CD14-positive monocyte (primary cell): Measurements from ENCODE around the gene SLC22A5. TPM values are rescaled to one million over a fixed set of nuclear protein-coding genes. Genes with fewer than 3 reads are reported as not detected.

Experiments
- DNase-seq, 3 donors: peaks; one replicate each; pipeline ENCODE4 v3.0.0-alpha.2; 2011 to 2022
- H2AFZ ChIP-seq: 2 replicates; pipeline ENCODE4 v1.6.0; 2012; ENCODE audit warnings: mild to moderate bottlenecking, low read depth, low read length, inconsistent platforms; ENCODE audit not compliant: insufficient read depth, poor library complexity, severe bottlenecking
- H3K27ac ChIP-seq, 2 donors: 1 replicate in 1 of 2; 2 replicates in 1 of 2; pipeline ENCODE4 v1.5.1; 2012 to 2013; ENCODE audit warnings: low read length in 2 of 2, control low read depth in 1 of 2, inconsistent platforms in 1 of 2, low read depth in 1 of 2, mild to moderate bottlenecking in 1 of 2
- H3K27me3 ChIP-seq, 2 donors: one replicate each; pipeline versions ENCODE4 v1.6.0 to v1.6.1; 2011 to 2013; ENCODE audit warnings: low read length in 2 of 2; ENCODE audit not compliant: control insufficient read depth in 2 of 2, insufficient read depth in 2 of 2
- H3K36me3 ChIP-seq, 2 donors: replicated peaks in 1 of 2; 1 replicate in 1 of 2; 2 replicates in 1 of 2; pipeline versions ENCODE4 v1.5.1 to v1.6.1; 2012 to 2013; ENCODE audit warnings: low read length in 2 of 2, control low read depth in 1 of 2, inconsistent platforms in 1 of 2, mild to moderate bottlenecking in 1 of 2; ENCODE audit not compliant: insufficient read depth in 2 of 2, control insufficient read depth in 1 of 2
- H3K4me1 ChIP-seq, 2 donors: 1 replicate in 1 of 2; 2 replicates in 1 of 2; pipeline versions ENCODE4 v1.5.1 to v1.6.1; 2012 to 2013; ENCODE audit warnings: low read length in 2 of 2, control low read depth in 1 of 2, inconsistent platforms in 1 of 2, mild to moderate bottlenecking in 1 of 2, moderate library complexity in 1 of 2; ENCODE audit not compliant: insufficient read depth in 2 of 2, control insufficient read depth in 1 of 2
- H3K4me2 ChIP-seq: replicated peaks from 2 replicates; pipeline ENCODE3; 2012; ENCODE audit warnings: low read length, moderate library complexity, mild to moderate bottlenecking; ENCODE audit not compliant: poor library complexity, severe bottlenecking; ENCODE audit errors: extremely low read depth
- H3K4me3 ChIP-seq, 3 experiments: fragments of 200-600 bp in 1 of 3; sonication (generic) in 1 of 3; replicated peaks in 1 of 3; 1 replicate in 2 of 3; 2 replicates in 1 of 3; pipeline ENCODE4 v1.5.1; 2011 to 2013; ENCODE audit warnings: low read length in 3 of 3, mild to moderate bottlenecking in 3 of 3, control low read depth in 2 of 3, low read depth in 2 of 3, inconsistent platforms in 1 of 3, moderate library complexity in 1 of 3
- H3K79me2 ChIP-seq: 2 replicates; pipeline ENCODE4 v1.6.0; 2012; ENCODE audit warnings: mild to moderate bottlenecking, control low read depth, inconsistent platforms, low read length, moderate library complexity; ENCODE audit not compliant: insufficient read depth
- H3K9ac ChIP-seq: 2 replicates; pipeline ENCODE4 v1.6.0; 2017; ENCODE audit warnings: low read length, mild to moderate bottlenecking; ENCODE audit not compliant: insufficient read depth, poor library complexity, severe bottlenecking
- H3K9me3 ChIP-seq, 2 donors: replicated peaks in 1 of 2; 1 replicate in 1 of 2; 2 replicates in 1 of 2; pipeline versions ENCODE4 v1.5.1 to v1.6.1; 2012 to 2013; ENCODE audit warnings: low read length in 2 of 2, control low read depth in 1 of 2; ENCODE audit not compliant: control insufficient read depth in 1 of 2, insufficient read depth in 1 of 2
- H4K20me1 ChIP-seq: 2 replicates; pipeline ENCODE4 v1.6.0; 2012; ENCODE audit warnings: mild to moderate bottlenecking, low read length, control low read depth, moderate library complexity; ENCODE audit not compliant: insufficient read depth
- H3K27ac Mint-ChIP-seq, 7 donors: one replicate each; pipeline ENCODE4 v1.8.0; 2020; ENCODE audit warnings: mild to moderate bottlenecking in 7 of 7, mixed read lengths in 7 of 7, moderate library complexity in 6 of 7, inconsistent platforms in 2 of 7
- H3K27me3 Mint-ChIP-seq, 3 donors: one replicate each; pipeline ENCODE4 v1.8.0; 2021 to 2022; ENCODE audit warnings: low read depth in 3 of 3, mild to moderate bottlenecking in 3 of 3, mixed read lengths in 3 of 3, moderate library complexity in 3 of 3, inconsistent platforms in 1 of 3
- H3K36me3 Mint-ChIP-seq, 2 donors: one replicate each; pipeline ENCODE4 v1.8.0; 2020; ENCODE audit warnings: mixed read lengths in 2 of 2, inconsistent platforms in 1 of 2, mild to moderate bottlenecking in 1 of 2
- H3K4me1 Mint-ChIP-seq: one replicate; pipeline ENCODE4 v1.8.0; 2020; ENCODE audit warnings: mild to moderate bottlenecking, mixed read lengths
- H3K4me3 Mint-ChIP-seq, 2 donors: one replicate each; pipeline ENCODE4 v1.8.0; 2020; ENCODE audit warnings: mild to moderate bottlenecking in 2 of 2, mixed read lengths in 2 of 2, moderate library complexity in 1 of 2
- H3K9me3 Mint-ChIP-seq, 7 donors: one replicate each; pipeline ENCODE4 v1.8.0; 2020 to 2022; ENCODE audit warnings: mixed read lengths in 7 of 7, mild to moderate bottlenecking in 6 of 7, moderate library complexity in 6 of 7, inconsistent platforms in 2 of 7
- CTCF ChIP-seq: fragments of 200-600 bp; IDR thresholded peaks from one replicate; pipeline ENCODE4 v1.8.0; 2022; ENCODE audit warnings: antibody characterized with exemption, mild to moderate bottlenecking
- WGBS: methylation state at CpG from one replicate; pipeline ENCODE4 v1.1.5; 2013; ENCODE audit warnings: missing lambda C conversion rate; ENCODE audit not compliant: insufficient coverage; 5-methylcytosine and 5-hydroxymethylcytosine counted together
- intact Hi-C, 2 donors: fragments of 100-400 bp; cut with micrococcal nuclease; formaldehyde crosslinking; loops; one replicate each; pipeline versions ENCODE4 v1.15.0 to v1.15.1; 2023
- polyA plus RNA-seq, 3 donors: library from polyadenylated mRNA; depleted of rRNA in 1 of 3; unstranded in 2 of 3; stranded (reverse) in 1 of 3; fragments of 300-500 nt in 2 of 3; fragments of >200 nt in 1 of 3; fragmentation: Illumina TruSeq in 2 of 3; gene quantifications; 1 replicate in 2 of 3; 2 replicates in 1 of 3; pipeline ENCODE4 v1.2.3, GENCODE V29; 2012 to 2021

Gene SLC22A5
- polyA plus RNA-seq, 3 donors = 2.4 to 14.6 (median 3.5) TPM

- Histone ChIP-seq H3K4me1 (peaks cover 65 to 89% of the 10 kb centered on the region in 2 donors), H3K36me3 (no peaks in the 10 kb centered on the region), H3K79me2 (peaks cover 94% of the 10 kb centered on the region), H2AFZ (no peak overlapping the region), H3K27ac (peak overlapping the region in 1 of 2 donors; percentile 46), H3K4me3 (no peak overlapping the region), H4K20me1 (no peaks in the 10 kb centered on the region), H3K27me3 (no peaks in the 10 kb centered on the region), H3K9me3 (no peaks in the 10 kb centered on the region), H3K9ac (no peak overlapping the region), H3K4me2 (no peak overlapping the region)
- 67% methylated on average over 1 of the region's 6 CpGs for WGBS
- DNase-seq = no peak
- H3K9me3 Mint-ChIP-seq = peaks cover 0 to under 1% (median 0%) of the 10 kb centered on the region in 7 donors
- H3K36me3 Mint-ChIP-seq = peaks cover 43 to 44% of the 10 kb centered on the region in 2 donors
- peak overlapping the region in 5 of 7 donors; percentile 43 to 84 (median 63) for H3K27ac Mint-ChIP-seq
- intact Hi-C loops = loop anchor here (2.0 to 5.0 kb wide), 2 partner anchors 14 to 71 kb away; no protein-coding TSS in a partner anchor
- no peak for TF ChIP-seq CTCF
- H3K27me3 Mint-ChIP-seq = peaks cover 0 to 1% (median 0%) of the 10 kb centered on the region in 3 donors
- no peak overlapping the region for H3K4me3 Mint-ChIP-seq
- H3K4me1 Mint-ChIP-seq = peaks cover 92% of the 10 kb centered on the region
Observed at GRCh38 chr5:132416306-132417009, 46.9 kb downstream of the SLC22A5 start.

- H3K27ac ChIP-seq = peak overlapping the region in 1 of 2 donors; percentile 46
- H3K27ac Mint-ChIP-seq = peak overlapping the region; percentile 43 to 88 (median 75)
- H3K27me3 Mint-ChIP-seq = peaks cover 0 to 1% (median 0%) of the 10 kb centered on the region in 3 donors
- H3K9ac ChIP-seq = no peak overlapping the region
- peaks cover 41 to 43% of the 10 kb centered on the region in 2 donors for H3K36me3 Mint-ChIP-seq
- H3K9me3 ChIP-seq = no peaks in the 10 kb centered on the region
- no peak overlapping the region for H3K4me3 Mint-ChIP-seq
- DNase-seq = peak in 2 of 3 donors; percentile 42 to 51
- peaks cover 93% of the 10 kb centered on the region for H3K79me2 ChIP-seq
- H2AFZ ChIP-seq = no peak overlapping the region
- H4K20me1 ChIP-seq = no peaks in the 10 kb centered on the region
- intact Hi-C loops = loop anchor here (2.0 to 5.0 kb wide), 2 partner anchors 14 to 70 kb away; no protein-coding TSS in a partner anchor
- H3K4me2 ChIP-seq = no peak overlapping the region
- no peaks in the 10 kb centered on the region for H3K27me3 ChIP-seq
- H3K9me3 Mint-ChIP-seq = peaks cover 0 to 1% (median 0%) of the 10 kb centered on the region in 7 donors
- H3K4me1 ChIP-seq = peaks cover 65 to 89% of the 10 kb centered on the region in 2 donors
- no peak for TF ChIP-seq CTCF
- H3K36me3 ChIP-seq = no peaks in the 10 kb centered on the region
- H3K4me1 Mint-ChIP-seq = peaks cover 92% of the 10 kb centered on the region
- 56% methylated on average over 5 of the region's 6 CpGs for WGBS
- no peak overlapping the region for H3K4me3 ChIP-seq
Observed at GRCh38 chr5:132417010-132417439, 47.5 kb downstream of the SLC22A5 start.
